Measurements from ENCODE around the gene DGKB.

DGKB gene

DNA sequence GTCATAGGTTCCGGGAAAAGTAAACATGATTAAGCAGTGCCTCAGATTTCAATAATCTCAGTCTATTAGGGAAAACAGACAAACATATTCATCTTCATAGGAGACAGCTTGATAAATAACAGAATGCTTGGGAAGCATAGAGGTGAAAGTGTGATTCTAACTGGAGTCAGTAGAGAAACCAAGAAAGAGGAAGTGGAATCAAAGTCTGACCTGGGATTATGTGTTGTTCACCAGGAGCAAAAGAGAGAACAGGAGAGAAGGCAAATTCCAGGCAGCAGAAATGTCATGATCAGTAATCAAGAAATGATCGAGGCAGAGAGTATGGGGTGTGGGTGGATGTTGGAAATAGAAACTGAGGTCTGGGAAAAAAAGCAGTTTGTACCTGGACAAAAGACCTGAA lies 43.7 kb downstream of the DGKB start:
- DNase-seq: no peak

- DNase-seq: no peak
Measured at GRCh38 chr7:14858410-14858809, 44.1 kb downstream of the DGKB start.

DNA sequence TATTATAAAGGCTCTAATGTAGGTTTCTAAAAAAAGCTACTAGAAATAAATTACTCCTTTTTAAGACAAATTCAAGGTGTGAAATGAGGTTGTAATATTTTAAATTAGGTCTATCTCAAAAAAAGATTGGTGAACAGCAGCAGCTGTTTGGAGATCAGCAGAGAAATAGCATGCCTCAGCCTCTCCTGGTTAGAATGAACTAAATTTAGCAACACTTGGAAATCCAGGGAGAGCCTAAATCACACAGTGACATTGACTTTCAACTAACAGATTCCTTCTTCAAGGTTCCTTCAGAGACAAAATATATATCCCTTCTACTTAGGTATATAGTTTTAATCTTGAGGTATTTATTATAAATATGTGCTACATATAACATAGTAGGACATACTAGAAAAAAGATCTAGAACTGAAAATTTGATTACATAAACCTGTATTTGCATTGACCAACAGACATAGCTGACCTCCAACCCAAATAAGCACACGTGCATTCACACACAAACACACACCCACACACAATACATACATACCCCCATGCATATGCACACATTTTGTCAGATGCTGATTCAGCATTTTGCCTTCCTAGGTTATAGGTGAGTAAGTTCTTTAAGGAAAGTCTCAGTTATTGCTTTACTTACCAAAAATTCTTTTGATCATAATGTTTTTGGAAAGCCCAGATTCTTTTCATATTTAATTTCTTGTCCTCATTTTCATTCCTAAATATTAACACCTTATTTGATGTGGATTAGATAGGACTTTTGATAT lies 47.3 kb downstream of the DGKB start:
- DNase-seq: no peak

DNA sequence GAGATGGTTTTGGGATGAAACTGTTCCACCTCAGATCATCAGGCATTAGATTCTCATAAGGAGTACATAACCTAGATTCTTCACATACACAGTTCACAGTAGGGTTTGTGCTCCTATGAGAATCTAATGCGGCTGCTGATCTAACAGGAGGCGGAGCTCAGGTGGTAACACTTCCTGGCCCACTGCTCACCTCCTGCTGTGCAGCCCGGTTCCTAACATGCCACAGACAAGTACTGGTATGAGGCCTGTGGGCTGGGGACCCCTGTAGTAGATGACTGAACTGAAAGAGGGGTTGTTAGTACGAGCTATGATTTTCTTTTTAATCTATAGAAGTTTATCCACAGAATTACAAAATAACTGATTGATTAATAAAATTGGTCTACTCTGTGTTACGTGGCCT lies 48.1 kb downstream of the DGKB start:
- no peak for DNase-seq

GRCh38 chr7:14851610-14852009 lies 50.9 kb downstream of the DGKB start:
- DNase-seq: no peak

DNA sequence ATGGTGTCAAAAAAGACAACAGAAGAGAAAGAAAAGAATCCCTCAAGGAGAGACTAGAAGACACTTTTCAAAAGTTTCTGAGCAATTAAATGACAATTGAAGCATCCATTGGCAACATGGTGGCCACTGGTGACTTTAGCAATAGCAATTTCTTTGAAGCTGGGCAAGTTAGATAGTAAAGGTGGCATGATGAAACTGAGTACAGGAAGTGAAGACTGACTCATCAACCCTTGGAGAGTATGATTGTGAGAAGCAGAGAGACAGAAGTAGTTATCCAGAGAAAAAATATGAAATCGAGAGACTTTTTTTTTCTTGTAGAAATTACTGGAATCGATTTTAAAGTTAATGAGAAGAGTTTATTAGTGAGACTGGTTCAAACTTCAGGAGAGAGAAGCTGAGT lies 52.5 kb downstream of the DGKB start:
- no peak for DNase-seq

- DNase-seq: no peak
Measured at GRCh38 chr7:14846405-14846804, 56.1 kb downstream of the DGKB start.

DNA sequence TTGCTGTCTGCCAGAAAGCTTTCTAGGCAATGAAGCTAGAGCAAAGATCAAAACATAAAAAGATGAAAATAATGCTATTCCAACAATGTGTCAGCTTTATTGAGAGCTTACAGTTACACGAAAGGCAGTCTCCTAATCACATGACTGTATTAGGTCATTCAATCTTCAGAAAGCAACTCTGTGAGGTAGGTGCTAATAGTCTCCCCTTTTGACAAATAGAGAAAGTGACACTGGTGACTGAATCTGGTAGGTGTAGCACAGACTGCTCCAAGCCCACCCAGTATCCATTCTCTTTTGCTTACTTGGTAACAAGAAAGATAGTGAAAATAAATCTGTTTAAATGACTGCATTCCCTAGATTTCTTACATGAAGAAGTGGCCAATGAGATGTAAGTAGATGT lies 58.8 kb downstream of the DGKB start:
- DNase-seq: no peak

DNA sequence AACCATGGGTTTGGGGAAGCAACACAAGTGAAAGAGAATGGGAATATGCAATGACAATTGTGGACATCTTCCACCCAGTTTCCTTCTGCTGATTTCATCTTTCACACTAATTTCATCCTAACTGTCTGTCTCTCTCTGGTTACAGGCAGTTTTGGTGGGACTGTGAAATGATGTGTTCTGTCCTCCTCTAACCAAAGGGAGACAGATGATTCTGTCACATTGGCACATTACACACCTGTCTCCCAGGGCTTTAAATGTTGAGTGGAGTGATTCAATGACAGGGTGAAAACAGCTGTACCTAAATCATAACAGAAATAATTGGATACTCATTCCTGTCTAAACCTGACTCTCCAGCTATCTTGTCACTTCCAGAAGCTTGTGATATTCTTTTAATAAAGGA lies 60.0 kb downstream of the DGKB start:
- DNase-seq: no peak

- DNase-seq: no peak
Measured at GRCh38 chr7:14841869-14842268, 60.7 kb downstream of the DGKB start.

DNA sequence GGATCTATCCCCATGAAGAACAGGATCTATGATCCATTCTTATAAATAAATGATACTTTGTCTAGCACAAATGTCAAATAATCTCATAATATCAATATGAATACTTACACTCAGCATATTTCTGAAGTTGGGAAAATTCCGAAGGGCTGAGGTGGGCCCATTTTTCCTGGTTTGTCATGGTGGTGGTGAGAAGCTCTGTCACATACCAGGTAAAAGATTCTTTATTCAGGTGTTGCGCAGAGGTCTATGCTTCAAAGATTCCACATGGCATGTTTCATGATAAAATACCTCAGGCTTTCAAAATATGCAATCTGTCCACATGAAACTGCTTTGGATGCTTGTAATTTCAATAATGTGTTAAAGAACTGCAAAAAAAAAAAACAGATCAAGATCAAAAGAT lies 61.5 kb downstream of the DGKB start:
- DNase-seq: no peak

GRCh38 chr7:14839307-14839706 lies 63.2 kb downstream of the DGKB start:
- DNase-seq: no peak

- no peak for DNase-seq
Measured at GRCh38 chr7:14837216-14837615, 65.3 kb downstream of the DGKB start.

- no peak for DNase-seq
Measured at GRCh38 chr7:14836571-14837189, 65.9 kb downstream of the DGKB start.

GRCh38 chr7:14836006-14836405 lies 66.5 kb downstream of the DGKB start:
- no peak for DNase-seq

DNA sequence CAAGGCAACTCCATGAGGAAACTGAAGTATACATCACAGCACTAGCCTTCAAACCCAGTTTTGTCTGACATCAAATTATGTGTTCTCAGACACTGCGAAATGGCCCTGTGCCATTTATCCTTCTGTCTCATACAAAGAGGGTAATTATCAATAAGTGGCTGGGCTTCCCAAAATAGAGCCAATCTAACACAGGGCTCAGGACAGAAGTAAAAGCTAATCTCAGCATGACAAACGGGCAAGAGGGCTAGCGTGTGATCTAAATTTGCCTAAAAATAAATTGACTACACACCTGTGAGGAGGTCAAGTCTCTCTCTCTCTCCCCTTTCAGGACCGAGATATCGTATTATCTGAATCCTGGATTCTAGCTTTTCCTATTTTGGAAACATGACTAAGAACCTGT lies 67.2 kb downstream of the DGKB start:
- DNase-seq: peak; percentile 42

- no peak for DNase-seq
Measured at GRCh38 chr7:14834883-14835282, 67.7 kb downstream of the DGKB start.

DNA sequence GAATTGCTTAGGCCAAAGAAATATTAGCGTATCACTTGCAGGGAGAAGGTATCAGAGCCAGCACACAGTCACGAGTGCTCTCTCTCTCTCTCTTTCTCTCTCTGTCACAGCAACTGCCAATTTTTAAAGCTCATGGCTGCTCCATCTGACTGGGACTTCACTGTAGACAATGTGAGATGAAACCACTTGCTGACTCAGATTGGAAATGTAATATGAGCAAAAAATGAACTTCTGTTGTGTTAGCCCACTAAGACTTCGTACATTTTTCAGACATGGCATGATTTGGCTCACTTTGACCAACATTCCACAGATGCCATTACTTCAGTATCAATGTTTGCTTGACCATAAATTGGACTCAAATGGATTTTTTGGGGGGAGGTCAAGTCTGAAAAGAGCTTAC lies 68.1 kb downstream of the DGKB start:
- no peak for DNase-seq

DNA sequence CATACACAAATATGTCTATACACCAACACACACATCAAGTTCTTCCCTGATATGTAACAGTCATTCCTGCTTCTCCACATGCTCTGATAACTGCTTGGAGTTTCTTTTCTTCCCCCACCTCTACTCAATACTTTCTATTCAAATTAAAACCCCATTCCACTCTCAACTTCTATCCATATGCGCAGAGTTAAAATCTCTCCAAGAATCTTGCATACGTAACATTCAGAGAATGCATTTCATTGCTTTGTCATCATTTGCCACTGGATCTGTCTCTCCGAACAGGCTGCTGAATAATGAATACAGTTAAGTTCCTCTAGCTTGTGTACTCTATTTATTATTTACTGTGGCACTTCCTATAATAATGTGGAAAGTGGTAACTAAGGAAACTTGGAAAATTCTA lies 68.8 kb downstream of the DGKB start:
- DNase-seq: no peak

DNA sequence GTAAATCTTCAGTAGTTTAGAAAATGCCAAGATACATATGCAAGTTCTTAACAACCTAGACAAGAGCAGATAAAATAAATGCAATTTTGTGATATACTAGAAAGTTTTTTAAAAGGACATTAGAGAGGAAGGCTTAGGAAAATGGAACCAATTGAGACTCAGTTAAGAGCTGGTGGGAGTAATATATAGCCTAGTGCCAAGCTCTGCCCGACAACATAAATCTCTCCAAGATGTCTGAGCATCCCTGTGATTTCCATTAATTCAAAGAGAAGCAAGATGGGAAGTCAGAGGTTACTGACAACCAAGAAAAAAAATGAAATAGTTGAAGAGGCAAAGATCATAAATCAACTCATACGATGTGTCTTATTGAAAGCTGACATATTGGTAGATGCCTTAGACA lies 74.5 kb downstream of the DGKB start:
- no peak for DNase-seq

DNA sequence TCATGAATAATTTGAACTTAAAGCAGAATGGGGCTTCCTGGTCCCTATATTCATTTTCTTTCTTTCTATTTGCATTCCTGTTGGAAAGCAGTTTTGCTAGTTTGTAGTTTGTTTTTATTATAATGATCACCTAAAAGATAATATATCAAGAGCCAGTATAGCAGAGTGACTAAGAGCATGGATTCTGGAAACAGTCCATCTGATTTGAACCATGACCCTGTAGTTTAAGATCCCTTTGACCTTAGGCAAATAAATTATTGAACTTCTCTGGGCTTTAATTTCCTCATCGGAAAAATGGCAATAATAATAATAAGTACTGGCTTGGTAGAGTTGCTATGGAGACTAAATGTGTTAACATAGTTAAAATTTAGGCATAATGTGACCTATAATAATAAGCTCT lies 76.1 kb downstream of the DGKB start:
- DNase-seq: no peak

DNA sequence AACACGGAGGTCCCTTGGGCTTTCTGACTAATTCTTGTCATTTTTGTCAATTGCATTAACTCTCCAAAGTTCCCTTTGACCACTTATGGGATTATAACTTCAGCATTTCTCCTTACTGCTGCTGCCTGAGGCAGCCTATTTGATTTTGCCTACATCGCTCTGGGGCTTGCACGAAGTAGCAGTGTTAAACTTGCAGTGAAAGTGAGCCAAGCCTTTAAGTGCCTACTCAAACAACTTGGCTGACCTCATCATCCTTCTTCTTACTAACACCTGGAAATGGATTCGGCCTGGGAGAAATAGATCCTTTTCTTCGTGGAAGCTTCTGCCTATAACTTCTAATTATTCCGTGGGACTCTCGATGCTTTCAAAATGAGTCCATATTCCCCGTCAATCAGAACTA lies 76.6 kb downstream of the DGKB start:
- no peak for DNase-seq

DNA sequence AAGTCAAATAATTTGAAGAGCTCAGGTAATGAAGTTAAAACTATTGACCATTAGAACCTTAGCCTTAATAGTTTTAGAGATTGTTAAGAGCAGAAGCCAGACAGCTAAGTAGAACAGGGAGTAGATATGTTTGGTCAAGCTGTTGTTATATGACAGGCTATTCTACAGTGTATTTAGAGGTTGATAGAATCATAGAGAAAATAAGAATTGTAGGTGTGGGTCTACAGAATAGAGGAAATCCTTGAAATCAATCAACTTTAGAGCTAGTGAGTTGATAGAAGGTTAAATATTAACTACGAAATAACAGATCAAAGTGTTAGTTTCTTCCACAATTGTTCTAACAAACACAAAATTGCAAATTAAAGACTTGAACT lies 80.1 kb downstream of the DGKB start:
- DNase-seq: no peak

- DNase-seq: no peak
Measured at GRCh38 chr7:14821757-14822480, 80.6 kb downstream of the DGKB start.

Data from NCI-H187 treated with DMSO at 0.1 percent for 48 hours (cell line).